Measurements from ENCODE around the gene KIF21B. TPM values are rescaled to one million over a fixed set of nuclear protein-coding genes. Genes with fewer than 3 reads are reported as not detected.

Gene KIF21B
- total and polyA plus RNA-seq, 9 donors, result 0.57 to 1.9 (median 0.88) TPM

GRCh38 chr1:200971428-200971903 is 52.0 kb downstream of the KIF21B start:
- TF ChIP-seq CTCF (IDR thresholded peaks at IDR 0.05) (no peak), EP300 (IDR thresholded peaks at IDR 0.05) (no peak), POLR2A (IDR thresholded peaks at IDR 0.05) (no peak)
- WGBS, 3 donors, result 80 to 84% (median 84%) methylated on average over 12 to 14 of the region's 14 CpGs
- intact Hi-C loops (cut with DNase I), result loop anchor here (5.0 to 10.0 kb wide), 5 partner anchors 71 to 253 kb away; partner anchors contain the start of gene CACNA1S (in 2 of the 4)

GRCh38 chr1:200970771-200971427 is 52.6 kb downstream of the KIF21B start:
- DNase-seq, result no peak
- intact Hi-C loops (cut with DNase I), result loop anchor here (1.0 to 10.0 kb wide), 6 partner anchors 71 to 254 kb away; partner anchors contain the start of gene CACNA1S (in 2 of the 4)
- no peaks in the 10 kb centered on the region for H3K27me3 ChIP-seq
- 85 to 95% (median 91%) methylated on average over 14 of the region's 14 CpGs for WGBS, 3 donors
- H3K4me1 ChIP-seq (ENCODE audit: insufficient read depth), result no peaks in the 10 kb centered on the region
- H3K9me3 ChIP-seq, result no peaks in the 10 kb centered on the region
- H3K36me3 ChIP-seq, result no peaks in the 10 kb centered on the region
- TF ChIP-seq CTCF (IDR thresholded peaks at IDR 0.05) (no peak), POLR2A (IDR thresholded peaks at IDR 0.05) (no peak), EP300 (IDR thresholded peaks at IDR 0.05) (no peak)
- no peak overlapping the region for H3K27ac ChIP-seq
- H3K4me3 ChIP-seq, result no peak overlapping the region

More at GRCh38 chr1:200971428-200971903, 52.0 kb downstream of the KIF21B start:
- H3K4me1 ChIP-seq (ENCODE audit: insufficient read depth), result no peaks in the 10 kb centered on the region
- H3K9me3 ChIP-seq, result no peaks in the 10 kb centered on the region
- H3K36me3 ChIP-seq, result no peaks in the 10 kb centered on the region
- H3K4me3 ChIP-seq, result no peak overlapping the region
- DNase-seq, result no peak
- H3K27me3 ChIP-seq, result no peaks in the 10 kb centered on the region
- H3K27ac ChIP-seq, result no peak overlapping the region

GRCh38 chr1:200969726-200970561 is 53.6 kb downstream of the KIF21B start:
- WGBS, 3 donors, result 78 to 87% (median 85%) methylated on average over 11 of the region's 11 CpGs

More at GRCh38 chr1:200969726-200970561, 53.6 kb downstream of the KIF21B start:
- no peaks in the 10 kb centered on the region for H3K36me3 ChIP-seq
- no peak for DNase-seq
- no peaks in the 10 kb centered on the region for H3K27me3 ChIP-seq
- TF ChIP-seq EP300 (IDR thresholded peaks at IDR 0.05), result no peak
- no peak for TF ChIP-seq CTCF (IDR thresholded peaks at IDR 0.05)
- no peak for TF ChIP-seq POLR2A (IDR thresholded peaks at IDR 0.05)
- H3K27ac ChIP-seq, result no peak overlapping the region
- no peak overlapping the region for H3K4me3 ChIP-seq
- intact Hi-C loops (cut with DNase I), result loop anchor here (1.0 to 10.0 kb wide), 7 partner anchors 72 to 255 kb away; partner anchors contain the start of gene CACNA1S (in 2 of the 4)
- H3K9me3 ChIP-seq, result no peaks in the 10 kb centered on the region
- H3K4me1 ChIP-seq (ENCODE audit: insufficient read depth), result no peaks in the 10 kb centered on the region
